GM21360 (cell line): ENCODE results near the gene ACTR1A.

Experiments
- ATAC-seq: cut with Tn5 transposase; IDR thresholded peaks from one replicate; pipeline ENCODE4 v1.9.1; 2021; ENCODE audit warnings: mild to moderate bottlenecking, moderate library complexity; ENCODE audit not compliant: unreplicated experiment

The ACTR1A gene

DNA sequence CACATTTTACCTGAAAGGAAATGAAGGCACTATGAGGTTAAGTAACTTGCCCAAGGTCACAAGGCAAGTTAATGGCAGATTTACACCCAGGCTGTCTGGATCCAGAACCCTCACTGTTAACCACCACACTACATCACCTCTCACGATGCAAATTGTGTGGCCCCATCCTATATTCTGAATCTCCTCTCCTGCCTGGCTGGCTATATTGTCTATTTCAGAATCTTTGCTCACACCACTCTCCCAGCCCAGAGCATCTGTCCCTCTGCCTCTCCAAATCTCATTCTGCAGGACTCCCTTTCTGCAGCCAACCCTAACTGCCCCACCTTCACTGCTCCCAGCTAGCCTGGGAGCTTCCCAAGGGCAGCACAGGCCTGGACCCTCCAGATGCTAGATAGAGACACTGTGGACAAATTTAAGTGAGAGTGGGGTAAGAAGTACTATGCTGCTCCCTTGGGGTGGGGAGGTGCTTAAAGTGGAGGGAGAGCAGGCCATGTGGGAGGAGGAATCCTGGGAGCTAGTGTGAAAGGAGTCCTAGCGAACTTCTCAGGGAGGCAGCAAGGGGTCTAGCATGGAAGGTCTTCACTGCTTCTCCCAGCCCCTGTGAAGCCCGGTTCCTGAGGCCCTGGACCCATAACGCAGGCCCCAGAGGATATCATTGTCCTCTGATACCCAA lies 70.9 kb downstream of the ACTR1A start:
- no peak for ATAC-seq

DNA sequence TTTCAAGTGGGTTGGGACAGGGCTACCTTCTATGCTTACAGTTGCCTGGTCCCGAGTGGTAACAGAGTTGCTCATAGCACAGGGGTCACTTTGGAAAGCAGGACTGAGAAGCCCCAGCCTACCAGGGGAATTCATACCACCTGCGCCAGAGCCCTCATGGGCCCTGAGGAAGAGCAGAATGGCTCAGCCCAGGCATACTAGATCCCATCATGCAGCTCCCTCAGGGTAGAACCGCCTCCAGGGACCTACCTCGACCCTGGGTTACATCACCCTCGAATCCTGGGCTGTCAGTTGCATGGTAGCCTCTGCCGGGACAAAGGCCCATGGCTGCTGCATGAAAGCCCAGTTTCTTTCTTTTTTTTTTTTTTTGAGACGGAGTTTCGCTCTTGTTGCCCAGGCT lies 73.0 kb downstream of the ACTR1A start:
- ATAC-seq = no peak
